Calu3 (cell line): ENCODE data around the gene LDLRAD3. TPM values are rescaled to one million over a fixed set of nuclear protein-coding genes. Genes with fewer than 3 reads are reported as not detected.

Experiments
- BruUV-seq: library from RNA; stranded (reverse); fragments of 400-500 nt; replicated peaks from 2 replicates; lab custom pipeline; 2021; lab: Mats Ljungman, UMichigan
- CTCF ChIA-PET: fragments of 300-600 bp; sonication (Branson Sonifier 250); formaldehyde crosslinking; loops from one replicate; lab custom pipeline; 2022; ENCODE audit warnings: antibody characterized with exemption; lab: Charles Lee
- DNase-seq: peaks from one replicate; pipeline ENCODE4 v3.0.0; 2022
- H3K27ac Mint-ChIP-seq: one replicate; pipeline ENCODE4 v1.8.0; 2022; ENCODE audit warnings: mixed read lengths; ENCODE audit not compliant: unreplicated experiment
- H3K27me3 Mint-ChIP-seq: one replicate; pipeline ENCODE4 v1.8.0; 2022; ENCODE audit warnings: mixed read lengths; ENCODE audit not compliant: unreplicated experiment
- H3K36me3 Mint-ChIP-seq: one replicate; pipeline ENCODE4 v1.8.0; 2022; ENCODE audit warnings: mild to moderate bottlenecking, moderate library complexity, mixed read lengths; ENCODE audit not compliant: insufficient read depth, unreplicated experiment
- H3K4me1 Mint-ChIP-seq: one replicate; pipeline ENCODE4 v1.8.0; 2022; ENCODE audit warnings: mild to moderate bottlenecking, low read depth, mixed read lengths; ENCODE audit not compliant: unreplicated experiment
- H3K4me3 Mint-ChIP-seq: one replicate; pipeline ENCODE4 v1.8.0; 2022; ENCODE audit warnings: mild to moderate bottlenecking, low read depth, moderate library complexity, mixed read lengths; ENCODE audit not compliant: unreplicated experiment
- H3K9me3 Mint-ChIP-seq: one replicate; pipeline ENCODE4 v1.8.0; 2022; ENCODE audit warnings: low read depth, mixed read lengths; ENCODE audit not compliant: unreplicated experiment
- CTCF ChIP-seq: fragments of 200-600 bp; IDR thresholded peaks from one replicate; pipeline ENCODE4 v1.8.0; 2022; ENCODE audit warnings: antibody characterized with exemption; ENCODE audit not compliant: unreplicated experiment
- intact Hi-C: fragments of 100-400 bp; cut with micrococcal nuclease; formaldehyde crosslinking; loops from one replicate; pipeline ENCODE4 v1.10.0; 2022; ENCODE audit not compliant: unreplicated experiment
- total RNA-seq: library from RNA; stranded (reverse); gene quantifications from 2 replicates; pipeline ENCODE4 v1.2.3, GENCODE V29; 2022

Gene LDLRAD3
- total RNA-seq, 1 experiment from 2014 or later: 16.2 TPM

- Mint-ChIP-seq H3K27me3 (no peaks in the 10 kb centered on the region), H3K27ac (no peak overlapping the region), H3K4me1 (no peaks in the 10 kb centered on the region), H3K36me3 (no peaks in the 10 kb centered on the region), H3K9me3 (no peaks in the 10 kb centered on the region), H3K4me3 (no peak overlapping the region)
- no peak for DNase-seq
- intact Hi-C loops: no loop called here
- CTCF ChIA-PET: no interaction called here
- BruUV-seq: no TSS peak
- no peak for TF ChIP-seq CTCF
These were observed 248.8 kb downstream of the LDLRAD3 start for GRCh38 chr11:36192425-36193289.

GRCh38 chr11:36193290-36193619 is 249.4 kb downstream of the LDLRAD3 start:
- intact Hi-C loops: no loop called here
- H3K4me1 Mint-ChIP-seq: no peaks in the 10 kb centered on the region
- no peaks in the 10 kb centered on the region for H3K9me3 Mint-ChIP-seq
- H3K27me3 Mint-ChIP-seq: no peaks in the 10 kb centered on the region
- CTCF ChIA-PET: no interaction called here
- TF ChIP-seq CTCF: no peak
- H3K4me3 Mint-ChIP-seq: no peak overlapping the region
- no peaks in the 10 kb centered on the region for H3K36me3 Mint-ChIP-seq
- no TSS peak for BruUV-seq
- H3K27ac Mint-ChIP-seq: no peak overlapping the region
- DNase-seq: no peak

- TF ChIP-seq CTCF: no peak
- H3K4me1 Mint-ChIP-seq: no peaks in the 10 kb centered on the region
- CTCF ChIA-PET: no interaction called here
- no peaks in the 10 kb centered on the region for H3K36me3 Mint-ChIP-seq
- no peaks in the 10 kb centered on the region for H3K27me3 Mint-ChIP-seq
- intact Hi-C loops: no loop called here
- H3K4me3 Mint-ChIP-seq: no peak overlapping the region
- no peaks in the 10 kb centered on the region for H3K9me3 Mint-ChIP-seq
- no peak for DNase-seq
- BruUV-seq: no TSS peak
- H3K27ac Mint-ChIP-seq: no peak overlapping the region
These were observed 249.9 kb downstream of the LDLRAD3 start for GRCh38 chr11:36193721-36194120.

GRCh38 chr11:36195496-36196354 is 251.9 kb downstream of the LDLRAD3 start:
- no peak for DNase-seq
- Mint-ChIP-seq H3K36me3 (no peaks in the 10 kb centered on the region), H3K9me3 (no peaks in the 10 kb centered on the region), H3K4me1 (no peaks in the 10 kb centered on the region), H3K27ac (no peak overlapping the region), H3K27me3 (no peaks in the 10 kb centered on the region), H3K4me3 (no peak overlapping the region)
- no TSS peak for BruUV-seq
- CTCF ChIA-PET: interaction anchor here (0.6 kb wide), 1 partner anchor 12 kb away, joined by 3 read pairs; no protein-coding TSS in a partner anchor
- TF ChIP-seq CTCF: no peak
- intact Hi-C loops: no loop called here
